CD4-positive, alpha-beta T cell treated with Interferon alpha-2 for 1 hour (primary cell): ENCODE data around the gene ZNF124.

ENCODE experiments used
- DNase-seq, 2 donors: peaks; one replicate each; pipeline ENCODE4 v3.0.0-alpha.2; 2020 to 2022

Gene ZNF124

DNA sequence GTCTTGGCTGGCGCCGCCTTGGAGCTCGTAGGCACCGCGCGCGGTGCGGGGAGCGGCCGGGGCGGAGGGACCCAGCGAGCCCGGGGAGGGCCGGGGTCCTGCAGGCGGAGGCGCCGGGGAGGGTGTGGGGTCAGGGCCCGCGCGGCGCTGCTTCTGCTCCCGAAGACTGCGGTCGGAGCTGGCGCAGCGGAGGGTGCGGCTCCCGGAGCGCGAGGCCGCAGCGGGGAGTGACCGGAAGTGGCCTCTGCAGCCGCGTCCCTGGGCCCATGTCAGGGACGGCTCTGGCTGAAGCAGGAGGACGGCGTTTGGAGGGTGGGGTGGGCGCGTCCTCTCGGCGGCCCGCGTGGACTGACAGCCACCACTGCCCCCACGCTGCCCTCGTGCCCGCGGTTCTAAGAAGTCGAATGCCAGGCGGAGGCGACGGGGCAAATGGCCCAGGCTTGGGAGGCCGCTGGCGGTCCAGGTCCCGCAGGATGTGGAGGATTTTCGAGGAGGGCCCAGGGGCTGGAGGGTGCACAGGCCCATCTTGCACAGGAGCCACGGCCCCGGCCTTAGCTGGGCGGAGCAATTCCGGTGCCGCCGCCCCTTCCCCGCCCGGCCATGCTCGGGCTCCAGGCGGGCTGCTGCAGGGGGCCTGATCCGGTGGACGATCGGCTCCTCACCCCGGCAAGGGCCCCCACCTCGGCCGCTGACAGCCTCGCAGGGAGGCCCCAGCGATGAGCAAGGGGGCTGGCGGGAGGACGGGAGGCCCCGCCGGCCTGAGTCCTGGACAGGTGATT is 59.9 kb downstream of the ZNF124 start:
- DNase-seq: no peak

- DNase-seq: no peak
These were observed 60.5 kb downstream of the ZNF124 start for GRCh38 chr1:247111259-247111699.

GRCh38 chr1:247110627-247111258 is 61.1 kb downstream of the ZNF124 start:
- no peak for DNase-seq

- DNase-seq: no peak
These were observed 64.1 kb downstream of the ZNF124 start for GRCh38 chr1:247107694-247108093.

DNA sequence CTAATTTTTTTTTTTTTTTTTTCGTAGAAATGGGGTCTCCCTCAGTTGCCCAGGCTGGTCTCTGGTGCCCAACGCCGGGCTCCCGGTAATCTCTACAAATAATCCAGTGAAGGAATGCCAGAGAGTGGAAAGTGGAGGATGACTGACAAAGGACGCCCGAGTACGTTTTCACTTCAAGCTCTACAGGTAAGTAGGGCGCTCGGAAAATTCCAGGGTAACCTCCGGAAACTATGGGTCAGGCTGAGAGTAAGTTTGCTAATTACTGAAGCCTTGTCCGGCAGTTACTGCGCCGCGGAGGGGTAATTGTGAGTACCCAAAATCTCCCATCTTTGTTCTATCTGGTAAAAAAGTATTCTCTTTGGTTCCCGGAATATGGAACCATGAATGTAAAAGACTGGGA is 65.9 kb downstream of the ZNF124 start:
- no peak for DNase-seq
